GM12892 (cell line): ENCODE measurements around the gene CD300LF.

Experiments
- POLR2A ChIP-seq: IDR thresholded peaks from 2 replicates; pipeline ENCODE4 v1.6.1; 2011; ENCODE audit warnings: low read depth, low read length, control low read depth
- POLR2AphosphoS5 ChIP-seq: IDR thresholded peaks from 2 replicates; pipeline ENCODE4 v1.6.1; 2011; ENCODE audit warnings: low read depth, low read length, control low read depth

DNA sequence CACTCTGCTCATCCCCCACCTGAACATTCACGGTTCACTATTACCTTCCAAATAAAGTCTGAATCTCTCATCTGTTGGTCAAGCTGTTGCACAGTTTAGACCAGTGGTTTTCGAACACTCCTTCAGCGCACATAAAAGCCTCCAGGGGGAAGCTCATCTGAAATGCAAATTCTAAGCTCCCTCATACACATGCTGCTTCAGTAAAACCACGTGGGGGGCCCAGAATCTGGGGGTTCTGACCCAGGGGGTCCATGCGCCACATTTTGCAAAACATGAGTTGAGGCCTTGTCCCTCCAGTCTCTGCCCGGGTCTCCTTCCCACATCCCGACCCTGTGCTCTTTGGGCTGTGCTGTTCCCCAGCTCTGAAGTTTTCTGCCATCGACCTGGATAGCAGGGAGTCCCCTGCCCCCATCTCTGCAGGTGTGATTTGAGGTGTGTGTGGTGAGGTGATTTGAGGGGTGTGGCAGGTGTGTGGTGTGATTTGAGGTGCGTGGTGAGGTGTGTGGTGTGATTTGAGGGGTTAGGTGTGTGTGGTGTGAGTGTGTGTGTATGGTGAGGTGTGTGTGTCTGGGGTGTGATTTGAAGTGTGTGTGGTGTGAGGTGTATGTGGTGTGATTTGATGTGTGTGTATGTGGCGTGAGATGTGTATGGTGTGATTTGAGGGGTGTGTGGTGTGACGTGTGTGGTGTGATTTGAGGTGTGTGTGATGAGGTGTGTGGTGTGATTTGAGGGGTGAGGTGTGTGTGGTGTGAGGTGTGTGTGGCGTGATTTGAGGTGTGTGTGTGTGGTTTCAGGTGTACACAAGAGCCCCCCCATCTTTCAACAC, 19.5 kb upstream of the CD300LF start:
- TF ChIP-seq POLR2AphosphoS5 (no peak), POLR2A (no peak)
